Glutamatergic neuron (in vitro differentiated cells): ENCODE measurements around the gene EXOC6B. TPM values are rescaled to one million over a fixed set of nuclear protein-coding genes. Genes with fewer than 3 reads are reported as not detected.

ENCODE experiments used
- DNase-seq: peaks from one replicate; pipeline ENCODE4 v3.0.0; 2022
- H3K27ac Mint-ChIP-seq: one replicate; pipeline ENCODE4 v1.8.0; 2020; ENCODE audit warnings: mild to moderate bottlenecking, mixed read lengths, inconsistent platforms; ENCODE audit not compliant: unreplicated experiment
- H3K27me3 Mint-ChIP-seq: one replicate; pipeline ENCODE4 v1.8.0; 2020; ENCODE audit warnings: mild to moderate bottlenecking, moderate library complexity, mixed read lengths, inconsistent platforms; ENCODE audit not compliant: unreplicated experiment
- H3K36me3 Mint-ChIP-seq: one replicate; pipeline ENCODE4 v1.8.0; 2020; ENCODE audit warnings: mild to moderate bottlenecking, mixed read lengths, inconsistent platforms; ENCODE audit not compliant: unreplicated experiment
- H3K4me1 Mint-ChIP-seq: one replicate; pipeline ENCODE4 v1.8.0; 2020; ENCODE audit warnings: mild to moderate bottlenecking, low read depth, mixed read lengths, inconsistent platforms; ENCODE audit not compliant: unreplicated experiment
- H3K4me3 Mint-ChIP-seq: one replicate; pipeline ENCODE4 v1.8.0; 2020; ENCODE audit warnings: mild to moderate bottlenecking, mixed read lengths, inconsistent platforms; ENCODE audit not compliant: unreplicated experiment
- H3K9me3 Mint-ChIP-seq: one replicate; pipeline ENCODE4 v1.8.0; 2020; ENCODE audit warnings: mild to moderate bottlenecking, moderate library complexity, mixed read lengths, inconsistent platforms; ENCODE audit not compliant: unreplicated experiment
- total RNA-seq: library from RNA; stranded (reverse); fragmentation: NEBNext Ultra II Directional; extraction: Animal tissue kit (Norgen Biotek cat#: 25700); gene quantifications from one replicate; pipeline ENCODE4 v1.2.1, GENCODE V29; 2021; ENCODE audit not compliant: unreplicated experiment
- TF ChIP-seq, protein P1 (sequence below): fragments of 200-600 bp; sonication (generic); IDR thresholded peaks from one replicate; pipeline ENCODE4 v1.5.0; 2021; ENCODE audit not compliant: partially characterized antibody, unreplicated experiment

Gene EXOC6B
- total RNA-seq, 1 donor from 2014 or later = 34.5 TPM

DNA sequence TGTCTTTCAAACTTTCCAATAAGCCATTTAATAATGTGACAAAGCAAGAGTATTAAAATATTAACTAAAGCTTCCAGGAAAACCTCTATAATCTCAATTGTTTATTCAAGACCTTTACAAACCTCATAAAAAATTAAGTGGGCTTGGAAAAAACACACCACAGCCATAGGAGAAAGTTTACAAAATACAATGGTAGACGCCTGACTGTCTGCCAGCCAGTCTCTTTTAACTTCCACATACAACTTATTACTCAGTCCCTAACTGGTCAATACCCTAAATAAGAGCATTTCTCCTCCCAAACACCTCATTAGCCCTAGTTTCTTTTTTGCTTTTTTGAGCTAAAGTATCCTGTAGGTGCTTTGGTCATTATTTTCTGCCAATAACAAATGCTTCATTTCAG, 430.7 kb downstream of the EXOC6B start:
- no peaks in the 10 kb centered on the region for H3K9me3 Mint-ChIP-seq
- no peak overlapping the region for H3K4me3 Mint-ChIP-seq
- DNase-seq = no peak
- no peaks in the 10 kb centered on the region for H3K27me3 Mint-ChIP-seq
- H3K4me1 Mint-ChIP-seq = no peaks in the 10 kb centered on the region
- H3K27ac Mint-ChIP-seq = no peak overlapping the region
- peaks cover 9% of the 10 kb centered on the region for H3K36me3 Mint-ChIP-seq
- TF ChIP-seq, protein P1, sequence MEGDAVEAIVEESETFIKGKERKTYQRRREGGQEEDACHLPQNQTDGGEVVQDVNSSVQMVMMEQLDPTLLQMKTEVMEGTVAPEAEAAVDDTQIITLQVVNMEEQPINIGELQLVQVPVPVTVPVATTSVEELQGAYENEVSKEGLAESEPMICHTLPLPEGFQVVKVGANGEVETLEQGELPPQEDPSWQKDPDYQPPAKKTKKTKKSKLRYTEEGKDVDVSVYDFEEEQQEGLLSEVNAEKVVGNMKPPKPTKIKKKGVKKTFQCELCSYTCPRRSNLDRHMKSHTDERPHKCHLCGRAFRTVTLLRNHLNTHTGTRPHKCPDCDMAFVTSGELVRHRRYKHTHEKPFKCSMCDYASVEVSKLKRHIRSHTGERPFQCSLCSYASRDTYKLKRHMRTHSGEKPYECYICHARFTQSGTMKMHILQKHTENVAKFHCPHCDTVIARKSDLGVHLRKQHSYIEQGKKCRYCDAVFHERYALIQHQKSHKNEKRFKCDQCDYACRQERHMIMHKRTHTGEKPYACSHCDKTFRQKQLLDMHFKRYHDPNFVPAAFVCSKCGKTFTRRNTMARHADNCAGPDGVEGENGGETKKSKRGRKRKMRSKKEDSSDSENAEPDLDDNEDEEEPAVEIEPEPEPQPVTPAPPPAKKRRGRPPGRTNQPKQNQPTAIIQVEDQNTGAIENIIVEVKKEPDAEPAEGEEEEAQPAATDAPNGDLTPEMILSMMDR = no peak

DNA sequence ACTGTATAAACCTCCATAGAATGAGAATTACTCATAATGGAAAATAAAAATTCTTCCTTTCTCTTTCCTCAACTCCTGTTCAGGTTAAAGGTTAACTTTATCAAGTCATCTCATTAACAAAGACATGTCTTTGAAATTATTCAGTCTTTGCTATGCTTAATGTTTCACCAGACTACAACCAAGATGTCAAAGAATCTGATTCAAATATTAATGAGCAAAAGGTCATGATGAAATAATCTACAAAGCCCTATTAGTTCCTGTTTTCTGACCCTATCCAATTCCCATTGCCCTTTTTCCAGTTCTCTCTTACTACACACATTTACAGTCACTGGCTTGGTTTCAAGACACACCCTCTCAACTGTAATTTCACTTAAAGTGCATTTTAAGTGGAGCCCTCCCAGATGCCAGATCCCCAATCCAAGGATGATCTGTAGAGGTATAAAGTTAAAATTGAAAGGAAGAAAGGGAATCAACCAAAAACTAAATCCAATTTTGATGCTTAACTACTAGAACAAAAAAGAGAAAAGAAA, 431.2 kb downstream of the EXOC6B start:
- Mint-ChIP-seq H3K9me3 (no peaks in the 10 kb centered on the region), H3K4me3 (no peak overlapping the region), H3K27ac (no peak overlapping the region), H3K4me1 (no peaks in the 10 kb centered on the region), H3K36me3 (peaks cover 5% of the 10 kb centered on the region), H3K27me3 (no peaks in the 10 kb centered on the region)
- TF ChIP-seq, protein P1 = no peak
- no peak for DNase-seq

DNA sequence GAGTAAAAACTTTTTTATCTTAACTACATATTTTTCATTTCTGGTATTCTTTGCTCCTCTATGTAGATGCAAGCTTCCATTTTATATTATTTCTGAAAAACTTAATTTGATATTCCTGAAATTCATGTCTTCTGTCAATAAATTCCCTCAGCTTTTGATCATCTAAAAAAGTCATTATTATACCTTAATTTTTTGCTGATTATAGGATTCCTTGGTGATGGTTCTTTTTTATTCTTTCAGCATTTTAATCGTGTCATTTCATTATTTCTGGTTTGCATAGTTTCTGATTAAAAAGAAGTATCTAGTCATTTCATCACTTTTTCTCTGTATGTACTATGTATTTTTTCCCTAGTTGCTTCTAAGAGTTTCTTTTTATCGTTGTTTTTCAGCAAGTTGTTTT, 436.4 kb downstream of the EXOC6B start:
- H3K4me3 Mint-ChIP-seq = no peak overlapping the region
- peaks cover 3% of the 10 kb centered on the region for H3K27me3 Mint-ChIP-seq
- no peaks in the 10 kb centered on the region for H3K4me1 Mint-ChIP-seq
- TF ChIP-seq, protein P1 = no peak
- no peak overlapping the region for H3K27ac Mint-ChIP-seq
- H3K9me3 Mint-ChIP-seq = no peaks in the 10 kb centered on the region
- peaks cover 11% of the 10 kb centered on the region for H3K36me3 Mint-ChIP-seq
- DNase-seq = no peak

DNA sequence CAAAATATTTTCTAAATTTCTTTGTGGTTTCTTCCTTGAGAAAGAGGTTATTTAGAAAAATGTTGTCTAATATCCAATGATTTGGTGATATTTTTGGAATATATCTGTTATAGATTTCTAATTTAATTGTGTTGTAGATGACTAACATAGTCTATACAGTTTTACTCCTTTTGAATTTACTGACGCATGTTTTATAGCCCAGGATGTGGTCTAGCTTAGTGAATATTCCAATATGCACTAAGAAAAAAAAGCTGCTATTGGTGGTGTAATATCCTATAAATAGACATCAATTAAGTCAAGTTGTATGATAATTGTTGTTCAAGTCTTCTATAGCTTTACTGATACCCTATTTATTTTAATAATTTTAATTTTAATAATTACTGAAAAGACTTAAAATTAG, 437.6 kb downstream of the EXOC6B start:
- Mint-ChIP-seq H3K9me3 (no peaks in the 10 kb centered on the region), H3K27ac (no peak overlapping the region), H3K4me1 (no peaks in the 10 kb centered on the region), H3K27me3 (peaks cover 3% of the 10 kb centered on the region), H3K36me3 (peaks cover 16% of the 10 kb centered on the region), H3K4me3 (no peak overlapping the region)
- DNase-seq = no peak
- TF ChIP-seq, protein P1 = no peak

DNA sequence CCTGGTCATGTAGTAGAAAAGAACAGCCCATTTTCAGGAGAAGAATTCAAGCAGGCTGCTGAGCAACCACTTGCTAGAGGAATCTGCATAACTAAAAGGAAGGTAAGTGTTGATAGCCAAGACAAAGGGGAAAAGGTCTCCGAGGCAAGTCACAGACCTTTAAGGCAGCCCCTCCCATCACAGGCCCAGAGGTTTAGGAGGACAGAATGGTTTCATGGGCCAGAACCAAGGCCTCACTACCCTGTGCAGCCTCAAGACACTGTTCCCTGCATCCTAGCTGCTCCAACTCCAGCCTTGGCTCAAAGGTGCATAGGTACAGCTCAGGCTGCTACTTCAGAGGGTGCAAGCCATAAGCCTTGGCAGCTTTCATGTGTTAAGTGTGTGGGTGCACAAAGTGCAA, 439.5 kb downstream of the EXOC6B start:
- no peak for DNase-seq
- Mint-ChIP-seq H3K27ac (no peak overlapping the region), H3K9me3 (no peaks in the 10 kb centered on the region), H3K4me1 (no peaks in the 10 kb centered on the region), H3K4me3 (no peak overlapping the region), H3K36me3 (peaks cover 12% of the 10 kb centered on the region), H3K27me3 (peaks cover 3% of the 10 kb centered on the region)
- TF ChIP-seq, protein P1 = no peak
